Nephron progenitor cell (in vitro differentiated cells): ENCODE results near the gene MAN1B1.

Experiments used
- DNase-seq: peaks from one replicate; pipeline ENCODE4 v3.0.0; 2021
- H3K27ac Mint-ChIP-seq: 2 replicates; pipeline ENCODE4 v1.8.0; 2021; ENCODE audit warnings: mild to moderate bottlenecking, moderate library complexity, mixed read lengths
- H3K27me3 Mint-ChIP-seq: 2 replicates; pipeline ENCODE4 v1.8.0; 2021; ENCODE audit warnings: mild to moderate bottlenecking, low read depth, mixed read lengths; ENCODE audit not compliant: poor library complexity
- H3K36me3 Mint-ChIP-seq: 2 replicates; pipeline ENCODE4 v1.8.0; 2021; ENCODE audit warnings: low read depth, mixed read lengths
- H3K4me1 Mint-ChIP-seq: 2 replicates; pipeline ENCODE4 v1.8.0; 2021; ENCODE audit warnings: mixed read lengths
- H3K4me3 Mint-ChIP-seq: 2 replicates; pipeline ENCODE4 v1.8.0; 2021; ENCODE audit warnings: mild to moderate bottlenecking, moderate library complexity, mixed read lengths
- H3K9me3 Mint-ChIP-seq: 2 replicates; pipeline ENCODE4 v1.8.0; 2021; ENCODE audit warnings: mild to moderate bottlenecking, moderate library complexity, mixed read lengths
- TF ChIP-seq, protein P1 (sequence below): fragments of 200-600 bp; sonication (generic); IDR thresholded peaks from 2 replicates; pipeline ENCODE4 v1.5.0; 2021; ENCODE audit warnings: antibody characterized with exemption

MAN1B1 gene

DNA sequence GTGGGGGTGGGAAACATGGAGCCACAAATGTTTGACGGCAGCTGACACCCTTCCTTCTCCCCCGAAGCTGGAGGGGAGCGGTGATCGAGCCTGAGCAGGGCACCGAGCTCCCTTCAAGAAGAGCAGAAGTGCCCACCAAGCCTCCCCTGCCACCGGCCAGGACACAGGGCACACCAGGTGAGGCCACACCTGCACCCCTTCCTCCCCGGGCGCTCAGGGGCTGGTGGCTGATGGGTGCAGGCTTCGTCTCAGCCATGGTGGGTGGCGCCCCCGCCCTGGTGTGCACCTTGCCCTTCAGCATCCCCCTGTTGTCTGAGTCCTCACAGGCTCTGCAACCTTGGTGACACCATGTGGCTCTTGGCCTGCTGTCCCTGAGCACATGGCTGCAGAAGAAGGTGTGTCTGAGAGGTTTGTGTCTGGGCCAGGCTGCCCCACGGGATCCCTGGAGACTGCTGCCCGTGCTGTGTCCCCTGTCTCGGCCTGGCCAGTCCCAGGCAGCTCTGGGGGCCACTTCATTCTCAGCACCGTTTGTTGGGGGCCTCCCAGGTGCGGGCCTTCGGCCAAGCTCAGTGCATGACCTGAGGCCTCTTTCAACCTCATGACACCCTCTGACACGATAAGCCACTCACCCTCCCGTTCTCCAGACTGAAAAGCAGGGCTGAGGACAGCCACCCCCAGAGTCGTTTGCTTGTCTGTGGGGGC lies 11.1 kb downstream of the MAN1B1 start:
- H3K27ac Mint-ChIP-seq: no peak overlapping the region
- no peaks in the 10 kb centered on the region for H3K27me3 Mint-ChIP-seq
- H3K36me3 Mint-ChIP-seq: peaks cover 19% of the 10 kb centered on the region
- no peak for DNase-seq
- H3K4me1 Mint-ChIP-seq: no peaks in the 10 kb centered on the region
- TF ChIP-seq, protein P1, sequence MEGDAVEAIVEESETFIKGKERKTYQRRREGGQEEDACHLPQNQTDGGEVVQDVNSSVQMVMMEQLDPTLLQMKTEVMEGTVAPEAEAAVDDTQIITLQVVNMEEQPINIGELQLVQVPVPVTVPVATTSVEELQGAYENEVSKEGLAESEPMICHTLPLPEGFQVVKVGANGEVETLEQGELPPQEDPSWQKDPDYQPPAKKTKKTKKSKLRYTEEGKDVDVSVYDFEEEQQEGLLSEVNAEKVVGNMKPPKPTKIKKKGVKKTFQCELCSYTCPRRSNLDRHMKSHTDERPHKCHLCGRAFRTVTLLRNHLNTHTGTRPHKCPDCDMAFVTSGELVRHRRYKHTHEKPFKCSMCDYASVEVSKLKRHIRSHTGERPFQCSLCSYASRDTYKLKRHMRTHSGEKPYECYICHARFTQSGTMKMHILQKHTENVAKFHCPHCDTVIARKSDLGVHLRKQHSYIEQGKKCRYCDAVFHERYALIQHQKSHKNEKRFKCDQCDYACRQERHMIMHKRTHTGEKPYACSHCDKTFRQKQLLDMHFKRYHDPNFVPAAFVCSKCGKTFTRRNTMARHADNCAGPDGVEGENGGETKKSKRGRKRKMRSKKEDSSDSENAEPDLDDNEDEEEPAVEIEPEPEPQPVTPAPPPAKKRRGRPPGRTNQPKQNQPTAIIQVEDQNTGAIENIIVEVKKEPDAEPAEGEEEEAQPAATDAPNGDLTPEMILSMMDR: no peak
- no peaks in the 10 kb centered on the region for H3K9me3 Mint-ChIP-seq
- no peak overlapping the region for H3K4me3 Mint-ChIP-seq

DNA sequence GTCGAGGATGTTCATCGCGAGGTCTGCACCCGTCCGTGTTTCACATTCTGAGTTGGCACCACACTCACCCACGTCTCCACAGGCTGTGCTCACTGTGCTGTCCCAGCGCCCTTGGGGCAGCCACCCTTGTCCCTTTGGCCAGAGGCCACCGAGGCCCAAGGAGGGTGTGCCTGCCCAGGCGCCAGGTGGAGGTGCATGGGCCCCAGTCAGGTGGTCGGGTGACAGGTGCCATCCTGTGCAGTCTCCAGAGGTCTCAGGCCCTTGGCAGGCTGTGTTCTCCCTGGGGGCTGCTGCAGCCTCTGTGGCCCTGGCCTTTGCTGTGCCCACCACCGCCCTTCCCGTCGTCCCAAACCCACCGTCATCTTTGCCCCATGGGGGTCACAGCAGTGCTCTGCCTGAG lies 12.4 kb downstream of the MAN1B1 start:
- DNase-seq: no peak
- Mint-ChIP-seq H3K4me3 (no peak overlapping the region), H3K27me3 (no peaks in the 10 kb centered on the region), H3K36me3 (peaks cover 13% of the 10 kb centered on the region), H3K9me3 (no peaks in the 10 kb centered on the region), H3K4me1 (no peaks in the 10 kb centered on the region), H3K27ac (no peak overlapping the region)
- TF ChIP-seq, protein P1: no peak

DNA sequence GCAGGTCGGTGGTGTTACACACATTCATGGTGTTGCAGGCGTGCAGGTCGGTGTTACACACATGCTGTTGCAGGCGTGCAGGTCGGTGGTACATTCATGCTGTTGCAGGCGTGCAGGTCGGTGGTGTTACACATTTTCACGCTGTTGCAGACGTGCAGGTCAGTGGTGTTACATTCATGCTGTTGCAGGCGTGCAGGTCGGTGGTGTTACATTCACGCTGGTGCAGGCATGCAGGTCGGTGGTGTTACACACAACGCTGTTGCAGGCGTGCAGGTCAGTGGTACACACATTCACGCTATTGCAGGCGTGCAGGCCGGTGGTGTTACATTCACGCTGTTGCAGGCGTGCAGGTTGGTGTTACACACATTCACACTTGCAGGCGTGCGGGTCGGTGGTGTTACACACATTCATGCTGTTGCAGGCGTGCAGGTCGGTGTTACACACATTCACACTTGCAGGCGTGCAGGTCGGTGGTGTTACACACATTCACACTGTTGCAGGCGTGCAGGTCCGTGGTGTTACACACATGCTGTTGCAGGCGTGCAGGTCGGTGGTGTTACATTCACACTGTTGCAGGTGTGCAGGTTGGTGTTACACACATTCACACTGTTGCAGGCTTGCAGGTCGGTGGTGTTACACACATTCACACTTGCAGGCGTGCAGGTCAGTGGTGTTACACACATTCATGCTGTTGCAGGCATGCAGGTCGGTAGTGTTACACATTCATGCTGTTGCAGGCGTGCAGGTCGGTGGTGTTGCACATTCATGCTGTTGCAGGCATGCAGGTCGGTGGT lies 16.6 kb downstream of the MAN1B1 start:
- H3K4me1 Mint-ChIP-seq: no peaks in the 10 kb centered on the region
- DNase-seq: no peak

DNA sequence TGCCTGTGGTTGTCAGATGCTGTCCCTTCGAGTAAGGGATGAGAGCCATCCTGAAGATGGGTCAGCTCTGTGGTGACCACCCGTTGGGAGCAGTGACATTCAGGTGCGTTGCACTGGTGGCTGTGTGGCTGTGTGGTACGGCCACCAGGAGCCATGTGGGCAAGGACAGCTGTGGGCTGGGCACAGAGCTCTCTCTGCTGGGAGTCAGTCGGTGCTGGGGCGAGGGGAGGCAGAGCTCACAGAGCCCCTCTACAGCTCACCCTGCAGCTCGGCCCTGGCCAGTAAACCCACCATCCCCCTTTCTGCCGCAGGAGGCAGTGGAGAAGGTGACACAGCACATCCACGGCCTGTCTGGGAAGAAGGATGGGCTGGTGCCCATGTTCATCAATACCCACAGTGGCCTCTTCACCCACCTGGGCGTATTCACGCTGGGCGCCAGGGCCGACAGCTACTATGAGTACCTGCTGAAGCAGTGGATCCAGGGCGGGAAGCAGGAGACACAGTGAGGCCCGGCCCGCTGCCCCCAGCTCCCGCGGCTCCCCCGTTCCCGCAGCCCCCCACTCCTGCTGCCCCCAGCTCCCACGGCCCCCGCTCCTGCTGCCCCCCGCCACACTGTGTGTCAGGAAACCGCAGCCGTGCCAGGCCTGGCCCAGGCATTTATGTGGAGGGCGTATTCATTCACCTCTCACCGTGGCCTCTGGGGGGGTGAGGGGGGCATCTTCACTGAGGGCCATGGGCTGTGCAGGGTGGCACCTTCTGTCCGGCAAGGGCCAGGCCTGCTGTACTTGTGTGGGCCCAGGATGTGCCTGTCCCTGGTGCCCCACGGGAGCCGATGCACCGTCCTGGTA lies 19.3 kb downstream of the MAN1B1 start:
- Mint-ChIP-seq H3K36me3 (no peaks in the 10 kb centered on the region), H3K9me3 (no peaks in the 10 kb centered on the region), H3K4me3 (no peak overlapping the region), H3K27ac (no peak overlapping the region), H3K4me1 (no peaks in the 10 kb centered on the region), H3K27me3 (no peaks in the 10 kb centered on the region)
- TF ChIP-seq, protein P1: no peak
- no peak for DNase-seq

More for the DNA sequence above, 16.6 kb downstream of the MAN1B1 start:
- no peak overlapping the region for H3K27ac Mint-ChIP-seq
- H3K9me3 Mint-ChIP-seq: no peaks in the 10 kb centered on the region
- no peak overlapping the region for H3K4me3 Mint-ChIP-seq
- TF ChIP-seq, protein P1: no peak
- H3K36me3 Mint-ChIP-seq: no peaks in the 10 kb centered on the region
- no peaks in the 10 kb centered on the region for H3K27me3 Mint-ChIP-seq

DNA sequence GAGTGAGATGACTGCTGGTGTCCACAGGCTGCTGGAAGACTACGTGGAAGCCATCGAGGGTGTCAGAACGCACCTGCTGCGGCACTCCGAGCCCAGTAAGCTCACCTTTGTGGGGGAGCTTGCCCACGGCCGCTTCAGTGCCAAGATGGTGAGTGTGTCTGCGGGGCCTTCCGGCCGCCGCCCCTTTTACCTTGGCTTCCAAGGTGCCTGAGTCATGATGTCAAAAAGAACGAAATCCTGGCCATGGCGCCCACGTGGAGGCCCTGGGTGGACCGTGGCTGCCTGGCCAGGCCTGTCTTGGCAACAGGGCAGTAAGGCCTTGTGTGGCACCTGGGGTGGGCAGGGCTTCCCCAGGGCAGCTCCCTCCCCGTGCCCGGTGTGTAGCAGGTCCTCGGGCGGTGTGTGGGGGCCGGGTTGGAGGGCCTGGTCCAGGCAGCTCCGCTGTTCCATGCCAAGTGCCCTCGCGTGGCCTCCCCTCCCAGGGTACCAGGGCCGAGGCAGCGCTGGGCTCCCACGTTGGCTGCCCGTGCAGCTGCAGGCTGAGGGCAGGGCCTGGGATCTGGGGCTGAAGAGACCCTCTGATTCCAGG lies 20.0 kb downstream of the MAN1B1 start:
- H3K36me3 Mint-ChIP-seq: no peaks in the 10 kb centered on the region
- no peaks in the 10 kb centered on the region for H3K4me1 Mint-ChIP-seq

More for the DNA sequence above, 20.0 kb downstream of the MAN1B1 start:
- Mint-ChIP-seq H3K4me3 (no peak overlapping the region), H3K9me3 (no peaks in the 10 kb centered on the region), H3K27ac (no peak overlapping the region), H3K27me3 (no peaks in the 10 kb centered on the region)
- no peak for DNase-seq
- TF ChIP-seq, protein P1: no peak
